Gastroesophageal sphincter (tissue), 4 donors: ENCODE data around the gene RHBDD1. TPM values are rescaled to one million over a fixed set of nuclear protein-coding genes. Genes with fewer than 3 reads are reported as not detected.

ENCODE experiments used
- ATAC-seq: fragments of 150-250 bp; one replicate; pipeline ENCODE4 v1.9.1; 2016; ENCODE audit warnings: mild to moderate bottlenecking, moderate library complexity
- H3K27ac ChIP-seq, 4 donors: fragments of 200-600 bp; sonication (generic) in 3 of 4; 1 replicate in 3 of 4; 2 replicates in 1 of 4; pipeline ENCODE4 v1.5.1; 2016 to 2019
- H3K27me3 ChIP-seq: fragments of 200-600 bp; sonication (generic); one replicate; pipeline ENCODE4 v1.5.1; 2019
- H3K36me3 ChIP-seq, 2 donors: fragments of 200-600 bp; sonication (generic); one replicate each; pipeline ENCODE4 v1.5.1; 2019; ENCODE audit warnings: control low read depth in 1 of 2
- H3K4me1 ChIP-seq, 3 donors: fragments of 200-600 bp; sonication (generic); 1 replicate in 2 of 3; 2 replicates in 1 of 3; pipeline ENCODE4 v1.5.1; 2016 to 2019; ENCODE audit warnings: control low read depth in 2 of 3
- H3K4me3 ChIP-seq, 2 donors: fragments of 200-600 bp; sonication (generic); one replicate each; pipeline ENCODE4 v1.5.1; 2019; ENCODE audit warnings: mild to moderate bottlenecking in 1 of 2, moderate library complexity in 1 of 2
- H3K9me3 ChIP-seq, 3 donors: fragments of 200-600 bp; sonication (generic); one replicate each; pipeline ENCODE4 v1.5.1; 2017 to 2019; ENCODE audit warnings: control low read depth in 2 of 3
- EP300 ChIP-seq: sonication (generic); formaldehyde crosslinking; IDR thresholded peaks from one replicate; pipeline ENCODE4 v1.6.1; 2017; ENCODE audit warnings: antibody characterized with exemption, mild to moderate bottlenecking
- POLR2A ChIP-seq, 2 donors: fragments of 450-650 bp; IDR thresholded peaks; one replicate each; pipeline ENCODE4 v1.6.1; 2017; ENCODE audit warnings: antibody characterized with exemption in 2 of 2, mild to moderate bottlenecking in 2 of 2, moderate library complexity in 1 of 2
- POLR2AphosphoS5 ChIP-seq: sonication (generic); formaldehyde crosslinking; IDR thresholded peaks from one replicate; pipeline ENCODE4 v1.6.1; 2017; ENCODE audit warnings: antibody characterized with exemption
- WGBS, 2 donors: methylation state at CpG; one replicate each; pipeline ENCODE4 v1.1.5; 2018; ENCODE audit warnings: low coverage in 1 of 2; 5-methylcytosine and 5-hydroxymethylcytosine counted together
- total RNA-seq, 4 donors: library from RNA; depleted of rRNA; stranded (reverse); fragments of >200 nt; gene quantifications; one replicate each; pipeline ENCODE4 v1.1.0, GENCODE V29; 2016
- TF ChIP-seq, protein P1 (sequence below), 4 experiments: fragments of 200-600 bp in 2 of 4; fragments of 450-650 bp in 2 of 4; sonication (generic) in 1 of 4; IDR thresholded peaks; one replicate each; pipeline ENCODE4 v1.5.1; 2017 to 2019; ENCODE audit warnings: antibody characterized with exemption in 4 of 4, mild to moderate bottlenecking in 2 of 4, moderate library complexity in 2 of 4

RHBDD1 gene
- total RNA-seq, 4 donors from 2014 or later, result 22.2 to 35.2 (median 24.7) TPM

DNA sequence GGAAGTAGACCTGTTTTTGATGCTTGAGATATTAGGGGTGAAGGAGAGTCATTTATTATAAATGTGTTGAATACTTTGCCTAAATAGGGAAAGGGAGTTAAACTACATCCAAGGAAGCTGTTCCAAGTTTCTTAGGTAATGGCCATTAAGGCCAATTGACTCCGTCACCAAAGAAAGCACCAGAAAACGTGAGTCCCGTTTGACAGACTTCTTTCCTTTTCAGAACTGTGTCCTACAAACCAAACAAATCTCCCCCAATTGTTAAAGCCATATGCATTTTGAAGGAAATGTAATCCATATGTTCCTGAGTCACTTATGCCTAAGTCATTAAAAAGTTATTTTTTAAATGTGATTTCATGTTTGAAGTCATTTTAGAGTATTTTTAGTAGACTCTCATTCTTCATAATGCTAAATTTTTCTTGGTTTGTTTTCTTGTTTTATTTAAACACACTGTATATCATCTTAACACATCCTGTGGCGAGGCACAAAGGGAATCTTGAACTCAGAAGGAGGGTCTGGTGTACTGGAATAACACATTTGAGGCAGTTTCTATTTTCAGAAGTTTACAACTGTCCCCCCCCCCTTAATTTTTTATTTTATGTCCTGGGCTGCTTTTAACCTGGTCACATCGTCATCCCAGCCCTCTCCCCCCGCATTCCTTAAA is 133.7 kb downstream of the RHBDD1 start:
- Histone ChIP-seq H3K4me3 (no peak overlapping the region), H3K36me3 (no peaks in the 10 kb centered on the region), H3K27me3 (no peaks in the 10 kb centered on the region), H3K27ac (peak overlapping the region in 3 of 4 donors; percentile 54 to 65 (median 61)), H3K4me1 (peaks cover 0 to 23% (median 0%) of the 10 kb centered on the region in 3 donors), H3K9me3 (no peaks in the 10 kb centered on the region)
- WGBS, 2 donors, result 29 to 33% methylated on average over 6 of the region's 6 CpGs
- peak; percentile 54 for ATAC-seq
- TF ChIP-seq POLR2A (IDR thresholded peaks at IDR 0.05) (no peak), EP300 (no peak), POLR2AphosphoS5 (no peak)
- TF ChIP-seq, protein P1, sequence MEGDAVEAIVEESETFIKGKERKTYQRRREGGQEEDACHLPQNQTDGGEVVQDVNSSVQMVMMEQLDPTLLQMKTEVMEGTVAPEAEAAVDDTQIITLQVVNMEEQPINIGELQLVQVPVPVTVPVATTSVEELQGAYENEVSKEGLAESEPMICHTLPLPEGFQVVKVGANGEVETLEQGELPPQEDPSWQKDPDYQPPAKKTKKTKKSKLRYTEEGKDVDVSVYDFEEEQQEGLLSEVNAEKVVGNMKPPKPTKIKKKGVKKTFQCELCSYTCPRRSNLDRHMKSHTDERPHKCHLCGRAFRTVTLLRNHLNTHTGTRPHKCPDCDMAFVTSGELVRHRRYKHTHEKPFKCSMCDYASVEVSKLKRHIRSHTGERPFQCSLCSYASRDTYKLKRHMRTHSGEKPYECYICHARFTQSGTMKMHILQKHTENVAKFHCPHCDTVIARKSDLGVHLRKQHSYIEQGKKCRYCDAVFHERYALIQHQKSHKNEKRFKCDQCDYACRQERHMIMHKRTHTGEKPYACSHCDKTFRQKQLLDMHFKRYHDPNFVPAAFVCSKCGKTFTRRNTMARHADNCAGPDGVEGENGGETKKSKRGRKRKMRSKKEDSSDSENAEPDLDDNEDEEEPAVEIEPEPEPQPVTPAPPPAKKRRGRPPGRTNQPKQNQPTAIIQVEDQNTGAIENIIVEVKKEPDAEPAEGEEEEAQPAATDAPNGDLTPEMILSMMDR (IDR thresholded peaks at IDR 0.05), result no peak

DNA sequence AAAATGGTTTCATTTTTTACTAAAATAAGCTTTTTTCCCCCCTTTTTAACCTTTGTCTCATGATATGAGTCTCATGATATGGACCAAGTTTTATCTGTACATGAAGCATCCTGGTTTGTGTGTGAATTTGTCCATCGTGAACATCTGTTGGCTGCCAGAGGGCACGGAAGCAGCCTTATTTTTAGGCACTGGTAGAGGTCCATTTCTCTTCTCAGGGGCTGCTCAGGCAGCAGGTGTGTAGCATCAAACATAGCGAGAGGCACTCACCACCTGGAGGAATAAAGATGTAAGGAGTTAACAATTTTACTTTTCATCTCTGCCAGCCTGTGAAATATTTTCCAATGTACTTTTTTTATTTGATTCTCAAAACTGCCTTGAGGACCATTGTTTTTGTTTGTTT is 134.5 kb downstream of the RHBDD1 start:
- H3K36me3 ChIP-seq, result no peaks in the 10 kb centered on the region
- peak overlapping the region in 1 of 2 donors; percentile 10 for H3K4me3 ChIP-seq
- TF ChIP-seq EP300 (no peak), POLR2AphosphoS5 (no peak), POLR2A (IDR thresholded peaks at IDR 0.05) (no peak)
- TF ChIP-seq, protein P1 (IDR thresholded peaks at IDR 0.05), result no peak
- 34 to 59% methylated on average over 3 of the region's 3 CpGs for WGBS, 2 donors
- peaks cover 0 to 23% (median 0%) of the 10 kb centered on the region in 3 donors for H3K4me1 ChIP-seq
- H3K9me3 ChIP-seq, result no peaks in the 10 kb centered on the region
- H3K27me3 ChIP-seq, result no peaks in the 10 kb centered on the region
- peak overlapping the region in 3 of 4 donors; percentile 54 to 65 (median 61) for H3K27ac ChIP-seq
- ATAC-seq, result no peak

DNA sequence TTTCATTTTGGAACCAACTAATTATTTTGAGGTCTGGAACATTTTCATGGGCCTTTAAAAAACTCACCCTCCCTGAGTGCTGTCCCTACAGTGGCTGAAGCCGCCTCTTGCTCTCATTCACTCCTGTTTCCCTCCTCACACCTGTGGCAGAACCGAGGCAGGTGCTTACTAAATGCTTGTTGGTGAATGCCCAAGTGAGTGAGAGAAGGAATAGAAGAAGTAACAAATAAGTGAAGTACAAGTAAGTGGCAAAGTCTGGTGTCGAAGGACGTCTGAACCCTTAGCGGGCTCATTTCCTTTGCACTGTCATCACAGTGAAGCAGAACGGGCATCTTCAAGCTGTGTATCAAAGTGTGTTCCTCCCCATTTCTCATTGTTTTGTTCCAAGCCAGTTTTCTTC is 135.2 kb downstream of the RHBDD1 start:
- Histone ChIP-seq H3K27ac (no peak overlapping the region), H3K4me3 (no peak overlapping the region)

DNA sequence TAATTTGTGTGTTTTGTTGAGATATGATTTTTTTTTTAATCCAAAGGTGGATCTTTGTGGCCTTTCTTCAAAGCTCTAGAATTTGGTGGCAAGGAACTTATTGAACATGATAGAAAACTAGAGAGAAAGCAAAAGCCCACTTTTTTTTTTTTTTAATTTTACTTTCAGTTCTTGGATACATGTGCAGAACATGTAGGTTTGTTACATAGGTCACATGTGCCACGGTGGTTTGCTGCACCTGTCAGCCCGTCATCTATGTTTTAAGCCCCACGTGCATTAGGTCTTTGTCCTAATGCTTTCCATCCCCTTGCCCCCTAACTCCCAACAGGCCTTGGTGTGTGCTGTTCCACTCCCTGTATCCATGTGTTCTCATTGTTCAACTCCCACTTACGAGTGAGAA is 135.9 kb downstream of the RHBDD1 start:
- no peak overlapping the region for H3K4me3 ChIP-seq
- peaks cover 0 to 23% (median 0%) of the 10 kb centered on the region in 3 donors for H3K4me1 ChIP-seq
- H3K27ac ChIP-seq, result no peak overlapping the region
- H3K27me3 ChIP-seq, result no peaks in the 10 kb centered on the region
- H3K36me3 ChIP-seq, result no peaks in the 10 kb centered on the region
- WGBS, 2 donors, result 83 to 100% methylated on average over 3 to 4 of the region's 4 CpGs
- H3K9me3 ChIP-seq, result no peaks in the 10 kb centered on the region
- TF ChIP-seq POLR2AphosphoS5, result no peak
- TF ChIP-seq EP300, result no peak
- TF ChIP-seq POLR2A (IDR thresholded peaks at IDR 0.05), result no peak
- TF ChIP-seq, protein P1 (IDR thresholded peaks at IDR 0.05), result no peak
- ATAC-seq, result no peak

More for the DNA sequence above, 135.2 kb downstream of the RHBDD1 start:
- 76 to 81% methylated on average over 4 to 6 of the region's 6 CpGs for WGBS, 2 donors
- Histone ChIP-seq H3K4me1 (peaks cover 0 to 23% (median 0%) of the 10 kb centered on the region in 3 donors), H3K9me3 (no peaks in the 10 kb centered on the region), H3K36me3 (no peaks in the 10 kb centered on the region), H3K27me3 (no peaks in the 10 kb centered on the region)
- TF ChIP-seq POLR2AphosphoS5, result no peak
- no peak for TF ChIP-seq EP300
- TF ChIP-seq POLR2A (IDR thresholded peaks at IDR 0.05), result no peak
- TF ChIP-seq, protein P1 (IDR thresholded peaks at IDR 0.05), result no peak
- no peak for ATAC-seq

DNA sequence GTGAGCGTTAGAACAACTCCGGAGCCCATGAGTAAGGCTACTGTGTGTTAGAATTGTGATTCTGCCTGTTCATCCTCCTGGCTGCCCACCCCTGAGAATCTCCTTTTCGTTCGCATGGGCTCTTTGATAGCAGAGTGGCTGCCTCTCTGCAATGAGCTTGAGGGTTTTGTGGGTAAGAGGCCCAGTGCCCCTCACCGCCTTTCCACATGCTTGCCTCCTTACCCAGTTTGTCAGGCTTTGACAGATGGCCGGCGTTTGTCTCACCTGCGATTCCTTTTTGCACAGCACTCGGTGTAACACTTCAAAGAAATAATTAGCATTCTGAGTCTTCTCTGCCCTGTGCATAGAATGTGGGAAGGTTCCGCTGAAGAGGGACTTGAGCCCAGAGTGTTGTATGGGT is 138.0 kb downstream of the RHBDD1 start:
- ATAC-seq, result no peak
- Histone ChIP-seq H3K9me3 (no peaks in the 10 kb centered on the region), H3K4me3 (no peak overlapping the region), H3K27ac (no peak overlapping the region), H3K36me3 (no peaks in the 10 kb centered on the region), H3K27me3 (no peaks in the 10 kb centered on the region), H3K4me1 (peaks cover 0 to 30% (median 0%) of the 10 kb centered on the region in 3 donors)
- WGBS, 2 donors, result 95% methylated on average over 6 to 9 of the region's 10 CpGs
- TF ChIP-seq POLR2A (IDR thresholded peaks at IDR 0.05), result no peak
- no peak for TF ChIP-seq EP300
- TF ChIP-seq, protein P1 (IDR thresholded peaks at IDR 0.05), result no peak
- no peak for TF ChIP-seq POLR2AphosphoS5
